ENCODE measurements around the gene TCF7L1.

TCF7L1 gene

GRCh38 chr2:85175369-85176299 is 42.4 kb downstream of the TCF7L1 start:
- Histone ChIP-seq H3K27ac (ENCODE audit: low read depth, low read length) (peak overlapping the region; percentile 46), H3K27me3 (ENCODE audit: control insufficient read depth, insufficient read depth, low read length) (no peaks in the 10 kb centered on the region), H3K36me3 (ENCODE audit: control insufficient read depth, insufficient read depth, low read length) (peaks cover 6% of the 10 kb centered on the region; the same call in 1 of the 2 replicates), H3K4me1 (ENCODE audit: control insufficient read depth, insufficient read depth, low read length) (peaks cover 57% of the 10 kb centered on the region), H3K4me3 (ENCODE audit: low read depth, low read length) (no peak overlapping the region), H3K9ac (ENCODE audit: low read depth, low read length) (no peak overlapping the region), H3K9me3 (ENCODE audit: control insufficient read depth, insufficient read depth, low read length) (no peaks in the 10 kb centered on the region)

GRCh38 chr2:85177031-85177824 is 44.0 kb downstream of the TCF7L1 start:
- Histone ChIP-seq H3K9me3 (ENCODE audit: control insufficient read depth, insufficient read depth, low read length) (no peaks in the 10 kb centered on the region), H3K27ac (ENCODE audit: low read depth, low read length) (peak overlapping the region; percentile 84), H3K4me3 (ENCODE audit: low read depth, low read length) (no peak overlapping the region), H3K9ac (ENCODE audit: low read depth, low read length) (no peak overlapping the region), H3K36me3 (ENCODE audit: control insufficient read depth, insufficient read depth, low read length) (peaks cover 4% of the 10 kb centered on the region; the same call in 1 of the 2 replicates), H3K27me3 (ENCODE audit: control insufficient read depth, insufficient read depth, low read length) (no peaks in the 10 kb centered on the region), H3K4me1 (ENCODE audit: control insufficient read depth, insufficient read depth, low read length) (peaks cover 63% of the 10 kb centered on the region)

GRCh38 chr2:85178154-85178553 is 45.0 kb downstream of the TCF7L1 start:
- H3K9me3 ChIP-seq (ENCODE audit: control insufficient read depth, insufficient read depth, low read length): no peaks in the 10 kb centered on the region
- H3K27ac ChIP-seq (ENCODE audit: low read depth, low read length): peak overlapping the region; percentile 84
- no peak overlapping the region for H3K9ac ChIP-seq (ENCODE audit: low read depth, low read length)
- no peaks in the 10 kb centered on the region for H3K27me3 ChIP-seq (ENCODE audit: control insufficient read depth, insufficient read depth, low read length)
- peaks cover 66% of the 10 kb centered on the region for H3K4me1 ChIP-seq (ENCODE audit: control insufficient read depth, insufficient read depth, low read length)
- no peak overlapping the region for H3K4me3 ChIP-seq (ENCODE audit: low read depth, low read length)
- peaks cover 8% of the 10 kb centered on the region; the same call in 1 of the 2 replicates for H3K36me3 ChIP-seq (ENCODE audit: control insufficient read depth, insufficient read depth, low read length)

- Histone ChIP-seq H3K4me3 (ENCODE audit: low read depth, low read length) (no peak overlapping the region), H3K9me3 (ENCODE audit: control insufficient read depth, insufficient read depth, low read length) (no peaks in the 10 kb centered on the region), H3K27ac (ENCODE audit: low read depth, low read length) (peak overlapping the region; percentile 84), H3K36me3 (ENCODE audit: control insufficient read depth, insufficient read depth, low read length) (peaks cover 8% of the 10 kb centered on the region; the same call in 1 of the 2 replicates), H3K9ac (ENCODE audit: low read depth, low read length) (no peak overlapping the region), H3K4me1 (ENCODE audit: control insufficient read depth, insufficient read depth, low read length) (peaks cover 65% of the 10 kb centered on the region), H3K27me3 (ENCODE audit: control insufficient read depth, insufficient read depth, low read length) (no peaks in the 10 kb centered on the region)
Measured at GRCh38 chr2:85178980-85179411, 45.8 kb downstream of the TCF7L1 start.

GRCh38 chr2:85179541-85179940 is 46.3 kb downstream of the TCF7L1 start:
- Histone ChIP-seq H3K4me3 (ENCODE audit: low read depth, low read length) (no peak overlapping the region), H3K27ac (ENCODE audit: low read depth, low read length) (peak overlapping the region; percentile 84), H3K27me3 (ENCODE audit: control insufficient read depth, insufficient read depth, low read length) (no peaks in the 10 kb centered on the region), H3K9ac (ENCODE audit: low read depth, low read length) (no peak overlapping the region), H3K36me3 (ENCODE audit: control insufficient read depth, insufficient read depth, low read length) (peaks cover 8% of the 10 kb centered on the region; the same call in 1 of the 2 replicates), H3K4me1 (ENCODE audit: control insufficient read depth, insufficient read depth, low read length) (peaks cover 59% of the 10 kb centered on the region), H3K9me3 (ENCODE audit: control insufficient read depth, insufficient read depth, low read length) (no peaks in the 10 kb centered on the region)

GRCh38 chr2:85180322-85181133 is 47.3 kb downstream of the TCF7L1 start:
- peaks cover 49% of the 10 kb centered on the region for H3K4me1 ChIP-seq (ENCODE audit: control insufficient read depth, insufficient read depth, low read length)
- H3K9me3 ChIP-seq (ENCODE audit: control insufficient read depth, insufficient read depth, low read length): no peaks in the 10 kb centered on the region
- H3K27me3 ChIP-seq (ENCODE audit: control insufficient read depth, insufficient read depth, low read length): no peaks in the 10 kb centered on the region
- H3K27ac ChIP-seq (ENCODE audit: low read depth, low read length): no peak overlapping the region
- peaks cover 8% of the 10 kb centered on the region; the same call in 1 of the 2 replicates for H3K36me3 ChIP-seq (ENCODE audit: control insufficient read depth, insufficient read depth, low read length)
- H3K9ac ChIP-seq (ENCODE audit: low read depth, low read length): no peak overlapping the region
- no peak overlapping the region for H3K4me3 ChIP-seq (ENCODE audit: low read depth, low read length)

- H3K36me3 ChIP-seq (ENCODE audit: control insufficient read depth, insufficient read depth, low read length): peaks cover 8% of the 10 kb centered on the region; the same call in 1 of the 2 replicates
- no peaks in the 10 kb centered on the region for H3K27me3 ChIP-seq (ENCODE audit: control insufficient read depth, insufficient read depth, low read length)
- H3K4me1 ChIP-seq (ENCODE audit: control insufficient read depth, insufficient read depth, low read length): peaks cover 43% of the 10 kb centered on the region
- H3K27ac ChIP-seq (ENCODE audit: low read depth, low read length): no peak overlapping the region
- no peak overlapping the region for H3K4me3 ChIP-seq (ENCODE audit: low read depth, low read length)
- H3K9ac ChIP-seq (ENCODE audit: low read depth, low read length): no peak overlapping the region
- no peaks in the 10 kb centered on the region for H3K9me3 ChIP-seq (ENCODE audit: control insufficient read depth, insufficient read depth, low read length)
Measured at GRCh38 chr2:85181134-85181631, 48.0 kb downstream of the TCF7L1 start.

GRCh38 chr2:85181844-85182456 is 48.8 kb downstream of the TCF7L1 start:
- Histone ChIP-seq H3K27me3 (ENCODE audit: control insufficient read depth, insufficient read depth, low read length) (no peaks in the 10 kb centered on the region), H3K27ac (ENCODE audit: low read depth, low read length) (no peak overlapping the region), H3K4me1 (ENCODE audit: control insufficient read depth, insufficient read depth, low read length) (peaks cover 40% of the 10 kb centered on the region), H3K4me3 (ENCODE audit: low read depth, low read length) (no peak overlapping the region), H3K9me3 (ENCODE audit: control insufficient read depth, insufficient read depth, low read length) (no peaks in the 10 kb centered on the region), H3K9ac (ENCODE audit: low read depth, low read length) (no peak overlapping the region), H3K36me3 (ENCODE audit: control insufficient read depth, insufficient read depth, low read length) (peaks cover 13% of the 10 kb centered on the region)

GRCh38 chr2:85183076-85183475 is 49.9 kb downstream of the TCF7L1 start:
- Histone ChIP-seq H3K27ac (ENCODE audit: low read depth, low read length) (no peak overlapping the region), H3K36me3 (ENCODE audit: control insufficient read depth, insufficient read depth, low read length) (peaks cover 13% of the 10 kb centered on the region), H3K27me3 (ENCODE audit: control insufficient read depth, insufficient read depth, low read length) (no peaks in the 10 kb centered on the region), H3K9ac (ENCODE audit: low read depth, low read length) (no peak overlapping the region), H3K4me3 (ENCODE audit: low read depth, low read length) (no peak overlapping the region), H3K4me1 (ENCODE audit: control insufficient read depth, insufficient read depth, low read length) (peaks cover 35% of the 10 kb centered on the region), H3K9me3 (ENCODE audit: control insufficient read depth, insufficient read depth, low read length) (no peaks in the 10 kb centered on the region)

- Histone ChIP-seq H3K27ac (ENCODE audit: low read depth, low read length) (no peak overlapping the region), H3K4me1 (ENCODE audit: control insufficient read depth, insufficient read depth, low read length) (peaks cover 35% of the 10 kb centered on the region), H3K9ac (ENCODE audit: low read depth, low read length) (no peak overlapping the region), H3K36me3 (ENCODE audit: control insufficient read depth, insufficient read depth, low read length) (peaks cover 12% of the 10 kb centered on the region), H3K9me3 (ENCODE audit: control insufficient read depth, insufficient read depth, low read length) (no peaks in the 10 kb centered on the region), H3K4me3 (ENCODE audit: low read depth, low read length) (no peak overlapping the region), H3K27me3 (ENCODE audit: control insufficient read depth, insufficient read depth, low read length) (no peaks in the 10 kb centered on the region)
Measured at GRCh38 chr2:85183479-85183878, 50.3 kb downstream of the TCF7L1 start.

Measured in HUES48 (cell line).